ENCODE results near the gene DCANP1.

Gene DCANP1

DNA sequence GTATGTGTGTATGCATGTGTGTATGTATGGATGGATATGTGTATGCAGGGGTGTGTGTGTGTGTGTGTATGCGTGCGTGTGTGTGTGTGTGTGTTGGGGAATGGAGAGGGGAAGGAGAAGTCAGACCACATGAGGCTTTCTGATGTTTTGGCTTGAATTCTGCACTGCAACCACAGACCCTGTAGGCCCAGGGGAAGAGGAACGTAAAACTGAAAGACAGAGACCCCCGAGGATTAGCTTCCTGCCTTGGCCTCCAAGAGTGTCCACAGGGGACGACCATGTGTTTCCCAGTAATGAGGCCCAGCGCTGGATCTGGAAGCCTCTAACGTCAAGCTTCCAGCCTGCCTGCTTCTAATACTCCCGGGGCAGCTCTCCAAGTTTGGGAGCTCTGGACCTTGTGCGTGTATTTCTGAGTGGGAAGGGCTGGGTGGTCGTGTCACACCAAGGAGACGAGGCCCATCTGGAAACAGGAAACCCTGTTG, 5.8 kb downstream of the DCANP1 start:
- no peak for DNase-seq (ENCODE audit: low read depth in 2 of 2)

DNA sequence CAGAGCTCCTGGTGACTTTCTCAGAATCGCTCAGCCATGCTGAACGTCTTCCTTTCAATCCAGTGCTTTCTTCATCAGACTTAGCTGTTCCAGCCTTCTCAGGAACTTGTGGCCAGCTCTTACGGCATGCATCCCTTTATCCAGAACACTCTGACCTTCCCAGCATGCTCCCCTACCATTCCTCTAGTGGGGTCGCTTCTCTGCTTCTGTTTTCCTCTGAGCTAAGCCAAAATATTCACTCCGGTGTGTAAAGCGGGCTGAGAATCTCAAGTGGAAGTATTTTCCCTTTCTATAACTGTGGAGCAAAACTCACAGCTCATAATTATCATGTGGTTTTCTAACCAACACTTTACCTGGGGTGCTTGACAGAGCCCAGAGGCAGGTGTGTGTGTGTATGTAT, 6.2 kb downstream of the DCANP1 start:
- DNase-seq (ENCODE audit: low read depth in 2 of 2): no peak

DNA sequence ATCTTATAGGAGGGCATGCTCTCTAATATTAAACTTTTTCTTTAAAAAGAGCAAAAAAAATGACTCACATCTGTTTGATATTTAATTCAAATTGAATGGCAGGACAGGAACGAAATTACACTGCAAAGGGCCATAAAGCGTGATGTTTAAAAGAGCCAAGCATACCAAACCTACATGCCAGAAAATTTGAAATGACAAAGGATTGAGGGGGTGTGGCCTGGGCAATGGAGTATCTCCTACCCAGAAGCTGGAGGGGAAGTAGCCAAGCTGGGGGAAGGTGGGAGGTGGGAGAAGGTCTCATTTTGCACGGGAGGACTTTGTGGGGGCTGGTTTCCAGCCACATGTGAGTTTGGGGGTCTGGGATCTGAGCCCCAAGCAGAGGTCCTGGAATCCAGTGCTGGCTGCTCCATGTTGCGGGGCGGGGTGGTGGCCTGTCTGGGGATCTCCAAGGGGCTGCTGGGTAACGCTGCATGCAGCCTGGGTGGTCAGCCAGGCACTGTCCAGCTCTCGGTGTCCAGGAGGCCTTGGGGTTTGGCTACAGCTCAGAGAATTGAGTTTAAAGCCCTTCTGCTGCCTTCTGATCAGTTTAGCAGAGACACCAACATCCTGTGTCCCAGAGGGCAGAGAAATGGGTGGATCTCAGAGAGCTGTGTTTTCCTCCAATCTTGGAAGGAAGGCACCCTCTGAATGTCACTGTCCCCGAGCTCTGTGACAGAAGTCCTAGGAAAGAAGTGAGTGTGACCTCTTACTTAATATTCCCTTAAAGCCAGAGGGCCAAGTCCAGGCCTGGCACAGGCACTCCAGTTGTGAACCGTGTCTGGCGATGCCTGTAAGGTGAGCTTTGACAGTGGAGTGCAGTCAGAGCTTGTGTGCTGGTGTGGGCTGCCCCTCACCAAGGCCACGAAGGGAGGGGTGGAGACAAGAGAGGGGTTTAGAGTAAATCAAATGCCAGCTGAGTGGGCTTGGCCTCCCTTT, 7.6 kb downstream of the DCANP1 start:
- no peak for DNase-seq (ENCODE audit: low read depth in 2 of 2)

DNA sequence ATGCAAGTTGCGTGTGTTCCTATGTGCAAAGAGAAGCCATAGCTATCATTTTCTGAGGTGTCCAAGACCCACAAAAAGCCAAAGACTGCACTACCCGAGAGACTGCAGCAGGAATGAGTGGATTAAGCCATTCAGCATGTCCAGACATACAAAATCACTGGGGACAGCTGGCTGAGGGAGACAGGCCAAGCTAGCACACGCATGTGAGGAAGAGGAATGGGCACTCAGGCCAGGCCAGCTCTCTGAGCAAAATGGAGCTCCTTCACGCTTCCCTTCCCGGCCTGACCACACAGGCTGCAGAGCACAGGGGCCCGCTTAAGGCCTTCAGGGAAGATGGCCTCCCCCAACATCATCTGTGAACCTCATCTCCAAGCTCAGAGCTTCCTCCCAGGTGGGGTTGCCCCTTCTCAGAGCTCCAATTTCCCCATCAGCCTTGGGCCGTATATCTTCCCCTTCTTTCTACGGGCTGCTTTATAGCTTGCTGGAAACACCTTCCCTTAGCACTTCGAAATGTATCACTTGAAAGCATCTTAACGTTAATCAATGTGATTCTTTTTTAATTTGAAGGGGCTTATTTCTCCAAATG, 8.4 kb downstream of the DCANP1 start:
- DNase-seq (ENCODE audit: low read depth in 2 of 2): no peak

DNA sequence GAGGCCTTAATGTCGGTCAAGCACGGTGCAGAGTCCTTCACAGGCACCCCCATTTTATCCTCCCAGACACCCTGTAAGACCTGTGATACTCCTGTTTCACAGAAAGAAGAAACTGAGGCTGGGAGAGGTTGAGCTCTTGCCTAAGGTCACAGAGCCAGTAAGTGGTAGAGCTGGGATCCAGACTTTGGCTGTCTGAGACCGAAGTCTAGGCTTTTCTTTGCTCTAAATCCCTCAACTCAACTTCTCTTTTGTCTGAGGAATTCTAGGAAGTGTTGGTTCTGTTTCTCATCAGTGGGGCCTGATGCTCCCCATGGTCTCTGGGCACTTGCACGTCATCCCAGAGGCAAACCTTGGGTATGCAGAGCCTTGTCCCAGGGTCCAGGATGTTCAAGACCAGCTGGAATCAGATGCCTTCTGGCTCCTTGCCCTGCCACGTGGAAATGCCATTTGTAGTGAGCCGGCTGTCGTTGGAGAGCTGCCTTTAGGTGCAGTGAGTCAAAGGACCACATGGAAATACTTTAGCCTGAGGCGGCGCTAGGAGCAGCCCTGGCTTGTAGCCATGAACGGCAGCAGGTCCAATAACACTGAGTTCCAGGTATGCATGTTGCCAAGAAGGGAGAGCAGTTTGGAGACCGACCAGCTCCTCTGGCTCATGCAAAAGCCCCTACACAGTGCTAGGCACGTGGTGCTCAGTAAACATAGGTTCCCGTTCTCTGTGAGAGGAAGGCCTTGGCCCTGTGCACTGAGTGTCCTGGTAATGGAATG, 9.2 kb downstream of the DCANP1 start:
- peak; percentile 92 to 93 for DNase-seq (ENCODE audit: low read depth in 2 of 2)

DNA sequence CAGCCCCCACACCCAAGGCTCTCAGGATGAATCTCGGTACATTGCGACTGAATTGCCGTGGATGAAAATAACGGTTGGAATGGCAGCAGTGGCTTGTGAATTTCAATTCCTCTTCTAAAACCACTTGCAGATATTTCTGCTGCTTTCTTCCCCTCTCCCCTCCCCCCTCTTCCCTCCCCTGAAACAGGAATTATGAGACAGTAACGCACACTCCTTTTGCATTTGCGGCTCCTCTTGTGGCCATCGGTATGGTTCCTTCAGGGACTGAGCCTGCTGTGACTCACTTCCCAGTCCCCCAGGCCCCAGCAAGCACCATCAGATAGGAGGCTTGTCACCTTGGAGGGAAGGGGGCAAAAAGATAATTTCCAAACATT, 9.7 kb downstream of the DCANP1 start:
- DNase-seq (ENCODE audit: low read depth in 2 of 2): no peak

DNA sequence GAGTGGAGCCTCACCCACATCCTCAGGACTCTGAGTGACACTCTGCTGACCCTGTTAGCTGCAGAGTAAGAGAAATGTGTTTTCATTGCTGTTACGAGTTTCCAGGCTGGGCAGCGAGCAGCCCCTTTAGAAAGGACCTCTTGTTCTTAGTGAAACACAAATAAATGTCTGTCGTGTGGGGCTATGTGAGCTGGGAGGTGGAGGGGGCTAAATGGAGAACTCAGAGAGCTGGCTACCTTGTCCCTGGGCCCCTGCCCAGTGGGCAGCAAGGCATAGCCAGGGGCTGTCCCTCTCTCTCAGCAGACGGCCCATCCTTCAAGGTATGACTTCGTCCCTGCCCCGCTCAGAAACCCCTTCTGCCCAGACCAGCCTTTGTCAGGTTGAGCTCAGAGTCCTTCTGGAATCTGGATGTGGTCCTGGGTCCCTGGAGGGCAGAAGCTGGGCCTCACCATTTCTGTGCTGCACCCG, 10.2 kb downstream of the DCANP1 start:
- no peak for DNase-seq (ENCODE audit: low read depth in 2 of 2)

DNA sequence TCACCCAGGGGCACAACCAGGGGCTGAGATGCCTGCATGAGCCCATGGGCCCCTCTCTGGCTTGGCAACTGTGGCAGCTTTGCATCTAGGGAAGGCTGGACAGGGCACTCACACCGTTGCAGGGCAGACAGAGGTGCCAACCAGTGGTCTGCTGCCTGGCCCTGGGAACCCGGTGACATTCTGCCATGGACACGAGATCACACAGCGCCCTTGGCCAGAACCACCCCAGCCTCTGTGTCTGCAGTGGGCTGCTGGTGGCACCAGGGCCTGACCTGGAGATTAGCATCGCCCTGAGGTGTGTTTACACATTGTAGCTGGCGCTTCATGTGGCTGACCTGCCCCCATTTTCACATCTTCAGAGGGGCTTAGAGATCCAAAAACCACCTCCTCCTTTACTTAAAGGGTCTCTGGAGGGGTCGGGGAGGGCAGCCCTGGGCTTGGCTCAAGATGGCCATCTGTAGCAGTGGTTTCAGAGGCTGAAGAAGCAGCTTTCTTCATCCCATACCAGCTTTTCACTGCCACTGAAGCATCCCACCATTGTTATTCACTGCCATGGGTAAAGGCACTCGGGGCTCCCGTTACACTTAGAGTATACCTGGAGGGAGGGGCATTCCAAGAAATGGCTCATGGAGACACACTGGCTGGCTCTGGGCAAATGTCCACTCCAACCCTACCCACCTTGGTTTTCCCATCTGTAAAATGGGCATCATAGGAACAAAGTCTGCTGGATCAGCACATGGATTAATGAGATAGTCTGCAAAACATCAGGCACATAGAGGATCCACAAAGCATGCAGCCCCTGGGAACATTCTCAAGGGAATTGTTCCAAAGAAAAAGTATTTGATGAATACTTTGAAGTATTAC, 11.4 kb downstream of the DCANP1 start:
- DNase-seq (ENCODE audit: low read depth in 2 of 2): no peak

DNA sequence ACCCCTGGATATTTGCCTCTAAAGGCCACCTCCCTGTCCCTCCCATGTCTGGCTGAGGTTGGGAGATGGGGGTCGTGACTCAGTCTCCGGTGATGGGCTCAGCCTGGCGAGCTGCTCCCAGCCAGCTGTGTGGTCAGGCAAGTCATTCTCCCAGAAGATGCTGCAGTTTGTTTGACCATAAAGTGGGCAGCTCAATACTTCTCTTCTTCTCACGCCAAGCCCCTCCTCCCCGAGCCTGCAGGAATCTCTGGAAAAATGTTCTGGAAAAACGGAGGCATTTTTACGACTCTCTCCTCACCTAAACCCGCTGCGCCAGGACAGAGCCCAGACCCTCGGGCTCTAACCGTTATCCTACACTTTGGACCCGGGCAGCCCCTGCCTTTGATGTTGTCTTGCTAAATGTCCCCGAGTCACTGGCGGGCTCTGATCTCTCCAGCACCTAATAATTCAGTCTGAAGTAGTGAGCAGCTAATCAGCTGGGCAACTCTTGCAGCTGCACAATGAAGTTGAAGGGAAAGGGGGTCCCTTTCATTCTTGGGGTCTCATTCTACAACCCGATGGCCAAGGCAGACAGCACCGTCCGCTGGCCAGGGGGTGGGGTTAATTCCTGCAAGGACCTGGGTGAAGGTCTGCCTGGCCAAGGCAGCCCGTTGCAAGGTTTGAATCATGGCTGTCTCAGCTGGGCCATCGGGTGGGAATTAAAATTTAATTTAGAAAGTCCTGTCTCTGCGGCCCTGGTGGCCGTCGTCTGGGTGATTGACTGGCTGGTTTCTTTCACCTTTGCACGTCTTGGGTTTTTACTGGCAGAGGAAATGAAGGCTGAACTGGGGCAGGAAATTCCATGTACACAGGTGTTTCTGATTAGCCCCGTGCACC, 12.3 kb downstream of the DCANP1 start:
- DNase-seq (ENCODE audit: low read depth in 2 of 2): no peak

DNA sequence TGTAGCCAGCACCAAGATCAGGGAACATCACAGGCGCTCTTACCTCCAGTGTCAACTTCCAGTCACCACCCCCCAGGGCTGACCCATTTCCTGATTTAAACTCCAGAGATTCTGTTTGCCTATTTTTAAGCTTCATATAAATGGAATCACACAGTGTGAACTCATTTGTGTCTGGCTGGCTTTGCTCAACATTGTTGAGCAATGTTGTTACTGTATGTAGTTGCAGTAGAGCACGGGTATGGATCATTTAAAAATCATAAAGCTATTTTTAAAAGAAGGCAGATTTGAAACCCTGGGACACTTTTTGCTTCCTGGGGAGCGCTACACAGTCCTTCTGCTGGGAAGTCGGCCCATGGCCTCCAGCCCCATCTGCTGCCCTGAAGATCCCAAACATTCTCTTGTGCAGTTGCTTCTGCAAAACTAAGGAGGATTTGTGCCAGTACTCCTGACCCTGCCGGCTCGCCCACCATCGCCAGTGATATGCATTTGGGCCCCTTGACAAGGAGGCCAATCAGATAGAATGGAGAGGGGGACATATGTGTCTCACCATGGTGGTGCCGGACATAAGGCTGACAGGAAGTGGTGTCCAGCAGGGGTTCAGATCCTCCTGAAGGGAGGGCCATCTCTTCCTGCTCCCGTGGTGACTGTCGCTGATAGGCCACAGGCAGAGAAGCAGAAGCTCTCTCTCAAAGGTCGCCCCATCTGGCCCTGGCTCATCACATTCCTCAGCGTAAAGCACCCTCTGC, 13.3 kb downstream of the DCANP1 start:
- no peak for DNase-seq (ENCODE audit: low read depth in 2 of 2)

DNA sequence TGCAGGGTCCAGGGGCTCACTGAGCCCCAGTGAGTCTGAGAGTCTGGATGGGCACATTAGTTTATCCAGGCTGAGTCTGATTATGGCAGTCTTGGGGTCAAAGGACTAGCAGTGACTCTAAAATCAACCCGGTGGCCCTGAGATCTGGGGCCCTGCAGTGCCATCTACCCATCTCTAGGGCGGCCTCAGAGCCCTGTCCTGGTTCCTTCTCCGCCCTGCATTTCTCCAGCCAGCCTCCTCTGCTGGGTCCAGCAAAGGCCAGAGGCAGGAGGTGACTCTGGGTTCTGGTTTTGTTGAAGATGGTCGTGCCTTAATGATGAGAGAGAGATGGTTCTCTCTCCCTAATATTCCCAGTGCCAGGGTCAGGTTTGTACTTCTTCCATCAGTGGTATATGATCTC, 15.0 kb downstream of the DCANP1 start:
- no peak for DNase-seq (ENCODE audit: low read depth in 2 of 2)

DNA sequence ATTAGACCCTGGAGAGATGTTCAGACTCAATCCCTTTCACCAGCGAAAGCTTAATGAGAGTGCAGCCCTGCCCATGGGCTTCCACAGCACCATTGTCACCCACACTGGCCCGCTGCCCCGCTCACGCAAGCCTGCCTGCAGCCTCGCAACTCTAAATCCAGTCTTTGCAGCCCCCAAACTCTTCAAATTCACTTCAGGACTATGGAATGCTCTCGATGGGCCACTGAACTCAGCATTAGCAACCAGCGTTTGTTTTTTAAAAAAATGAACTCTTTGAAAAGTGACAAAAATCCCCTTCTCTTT, 17.1 kb downstream of the DCANP1 start:
- no peak for DNase-seq (ENCODE audit: low read depth in 2 of 2)

DNA sequence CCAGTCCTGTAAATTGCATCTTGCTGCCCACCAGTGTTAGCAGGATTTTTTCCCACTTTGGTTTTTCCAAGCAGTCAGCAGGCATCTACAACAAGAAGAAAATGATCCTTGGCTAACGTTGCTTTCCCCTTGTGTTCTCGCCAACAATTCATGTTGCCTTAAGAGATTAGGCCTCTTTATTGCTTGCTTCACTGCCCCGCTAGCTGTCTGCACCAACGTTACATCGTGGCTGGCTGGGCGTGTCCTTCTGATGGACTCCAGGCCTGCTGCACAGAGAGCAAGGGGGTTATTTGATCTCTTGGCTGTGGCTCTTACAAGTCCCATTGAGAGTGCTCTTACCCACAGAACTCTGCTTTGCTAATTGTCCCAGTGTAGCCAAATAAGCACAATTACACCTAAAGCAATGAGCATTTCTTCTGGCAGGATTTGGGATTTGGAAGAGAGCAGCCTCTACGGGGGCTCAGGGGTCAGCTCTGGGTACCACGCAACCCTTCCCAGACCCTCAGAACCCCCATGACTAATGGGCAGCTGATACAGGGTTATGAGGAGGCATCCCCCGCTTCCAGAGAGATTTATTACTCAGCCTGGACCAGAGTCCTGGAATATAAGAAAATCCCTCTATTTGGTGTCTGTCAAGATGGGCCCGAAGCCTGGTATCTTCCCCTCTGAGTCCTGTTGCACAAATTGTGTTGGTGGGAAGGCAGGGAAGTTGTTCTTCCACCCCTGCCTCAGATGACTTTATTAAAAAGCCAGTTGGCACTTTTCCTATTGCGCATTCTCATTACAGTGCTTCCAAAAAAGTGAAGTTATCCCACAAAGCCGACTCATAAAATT, 17.6 kb downstream of the DCANP1 start:
- DNase-seq (ENCODE audit: low read depth in 2 of 2): no peak

DNA sequence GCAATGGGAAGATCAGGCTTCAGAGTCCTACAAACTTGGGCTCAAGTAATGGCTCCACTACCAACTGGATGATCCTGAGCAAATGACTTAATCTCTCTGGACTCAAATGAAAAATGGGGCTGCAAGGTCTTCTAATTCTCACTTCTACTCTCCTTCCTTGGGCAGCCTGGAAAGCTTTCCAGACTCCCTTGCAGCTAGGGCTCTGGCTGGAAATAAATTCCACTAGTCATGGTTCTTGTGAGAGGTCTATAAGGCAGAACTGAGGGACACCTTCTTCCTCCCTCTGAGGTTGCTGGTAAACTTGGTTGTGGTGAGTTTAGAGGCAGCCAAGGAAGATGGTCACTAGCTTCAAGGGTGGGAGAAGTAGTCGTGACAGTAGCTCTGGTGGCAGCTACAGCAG, 18.6 kb downstream of the DCANP1 start:
- no peak for DNase-seq (ENCODE audit: low read depth in 2 of 2)

DNA sequence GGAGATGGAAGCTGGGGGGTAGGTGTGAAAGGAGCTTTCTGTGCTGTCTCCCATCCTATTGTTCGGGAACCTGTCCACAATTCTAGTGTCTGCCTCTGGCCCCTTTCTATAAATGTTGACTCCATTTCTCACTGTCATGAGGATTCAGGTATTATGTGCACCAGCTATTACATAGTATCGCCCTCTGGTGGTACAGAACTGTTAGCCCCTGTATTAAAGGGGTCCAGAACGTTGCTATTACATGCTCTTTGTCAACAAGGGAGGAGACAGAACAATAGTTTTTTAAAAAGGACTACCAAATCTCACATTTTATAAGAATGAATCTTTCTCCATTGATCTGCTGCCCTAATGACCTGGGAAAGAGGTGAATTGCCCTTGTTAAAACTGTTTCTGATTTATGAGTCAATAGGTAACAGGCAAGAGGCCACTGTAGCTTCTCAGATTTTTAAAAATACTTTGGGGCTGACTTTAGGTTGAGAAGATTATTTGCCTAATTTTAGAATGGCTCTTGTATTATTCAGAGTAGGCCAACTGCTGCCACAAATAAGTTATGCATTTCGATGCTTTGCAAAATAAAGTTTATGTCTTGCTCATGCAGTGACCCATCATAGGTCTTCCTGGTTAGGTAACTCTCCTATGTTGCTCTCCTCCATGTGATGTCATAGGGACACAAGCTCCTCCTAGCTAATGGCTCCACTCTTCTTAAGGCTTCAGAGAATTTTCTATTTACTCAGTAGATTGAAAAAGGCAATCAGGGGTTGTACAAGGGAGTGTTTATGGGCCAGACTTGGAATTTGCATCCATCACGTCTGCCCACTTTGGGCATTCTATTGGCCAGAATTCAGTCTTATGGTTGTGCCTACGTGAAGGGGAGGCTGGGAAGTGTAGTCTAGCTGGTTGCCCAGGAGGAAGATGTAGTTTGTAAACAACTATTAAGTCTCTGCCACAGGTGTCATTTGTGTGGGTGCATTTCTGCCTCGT, 20.8 kb downstream of the DCANP1 start:
- no peak for DNase-seq (ENCODE audit: low read depth in 2 of 2)

DNA sequence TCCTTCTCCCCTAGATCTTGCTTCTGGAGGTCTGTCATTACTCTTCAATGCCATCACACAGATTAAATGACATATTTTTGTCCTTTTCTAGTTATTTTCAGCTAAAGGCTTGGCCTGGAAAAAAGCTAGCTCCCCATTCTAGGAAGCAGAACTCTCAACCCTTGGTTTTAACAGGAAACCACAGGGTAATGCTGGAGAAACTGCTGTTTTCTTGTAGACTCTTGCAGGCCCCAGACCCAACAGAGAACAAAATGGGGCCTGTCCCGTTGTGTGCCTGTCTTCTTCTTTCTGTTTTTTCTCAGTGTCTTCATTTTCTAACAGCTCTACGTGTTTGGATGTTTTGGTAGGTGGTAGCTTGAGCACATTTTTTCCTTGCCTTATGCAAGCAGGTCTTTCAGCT, 21.5 kb downstream of the DCANP1 start:
- DNase-seq (ENCODE audit: low read depth in 2 of 2): no peak

DNA sequence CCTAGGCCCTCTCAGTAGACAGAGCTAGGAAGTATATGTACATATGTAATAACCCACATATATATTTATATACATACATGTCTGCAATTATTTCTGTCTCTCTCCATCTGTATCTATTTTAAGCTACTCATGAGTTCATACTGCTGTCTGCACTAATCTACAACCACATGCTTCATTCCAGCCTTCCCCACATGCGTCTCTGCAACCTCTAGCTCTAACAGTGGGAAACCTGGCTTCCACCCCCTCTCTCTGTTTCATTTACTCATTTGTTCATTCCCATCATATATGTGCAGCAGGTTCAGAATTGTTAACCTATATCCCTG, 23.3 kb downstream of the DCANP1 start:
- no peak for DNase-seq (ENCODE audit: low read depth in 2 of 2)

Measured in fibroblast of skin of left biceps (primary cell).